ENCODE results near the gene TUT1. TPM values are rescaled to one million over a fixed set of nuclear protein-coding genes. Genes with fewer than 3 reads are reported as not detected.

The TUT1 gene
- total RNA-seq, 1 experiment from 2014 or later: 27.2 TPM

- intact Hi-C loops (cut with micrococcal nuclease; ENCODE audit: unreplicated experiment): loop anchor here (1.0 kb wide), 2 partner anchors 117 to 148 kb away; no protein-coding TSS in a partner anchor
- peak; percentile 73 to 88 for DNase-seq
- H3K4me3 Mint-ChIP-seq (ENCODE audit: unreplicated experiment): peak overlapping the region; percentile 100
- H3K9me3 Mint-ChIP-seq (ENCODE audit: unreplicated experiment): no peaks in the 10 kb centered on the region
- POLR2A ChIA-PET: interaction anchor here (0.6 to 1.5 kb wide), 6 partner anchors 17 to 75 kb away, joined by 3 to 13 read pairs (median 4); partner anchors contain the start of genes EEF1G and TUT1
- H3K9me3 ChIP-seq: no peaks in the 10 kb centered on the region
- peaks cover 66% of the 10 kb centered on the region for H3K36me3 Mint-ChIP-seq (ENCODE audit: insufficient read depth, unreplicated experiment)
- H3K4me3 ChIP-seq (ENCODE audit: low read depth, low read length): peak overlapping the region; percentile 11
- no peaks in the 10 kb centered on the region for H3K27me3 ChIP-seq (replicated peaks; ENCODE audit: control insufficient read depth, insufficient read depth, low read length)
- TF ChIP-seq CTCF (IDR thresholded peaks at IDR 0.05; ENCODE audit: insufficient read depth in 1 of 2, low read depth in 1 of 2, low read length in 1 of 2, severe bottlenecking in 1 of 2, unreplicated experiment in 1 of 2): peak; percentile 97 to 98
- CTCF ChIA-PET: interaction anchor here (0.6 to 4.5 kb wide), 33 partner anchors 11 to 595 kb away, joined by 3 to 79 read pairs (median 5); partner anchors contain the start of genes EEF1G and TUT1
- peaks cover 2% of the 10 kb centered on the region for H3K36me3 ChIP-seq (ENCODE audit: control insufficient read depth, insufficient read depth, low read length)
- peaks cover 40% of the 10 kb centered on the region for H3K4me1 Mint-ChIP-seq (ENCODE audit: low read depth, unreplicated experiment)
- H3K27ac Mint-ChIP-seq (ENCODE audit: unreplicated experiment): peak overlapping the region; percentile 97
- BruUV-seq (replicated peaks): no TSS peak
- peaks cover 58% of the 10 kb centered on the region for H3K4me1 ChIP-seq
- no peaks in the 10 kb centered on the region for H3K27me3 Mint-ChIP-seq (ENCODE audit: insufficient read depth, unreplicated experiment)
Measured at GRCh38 chr11:62542750-62543567, 48.4 kb downstream of the TUT1 start.

- peaks cover 2% of the 10 kb centered on the region for H3K36me3 ChIP-seq (ENCODE audit: control insufficient read depth, insufficient read depth, low read length)
- peaks cover 51% of the 10 kb centered on the region for H3K4me1 ChIP-seq
- Mint-ChIP-seq H3K4me3 (ENCODE audit: unreplicated experiment) (peak overlapping the region; percentile 100), H3K4me1 (ENCODE audit: low read depth, unreplicated experiment) (peaks cover 34% of the 10 kb centered on the region), H3K27ac (ENCODE audit: unreplicated experiment) (peak overlapping the region; percentile 97), H3K36me3 (ENCODE audit: insufficient read depth, unreplicated experiment) (peaks cover 67% of the 10 kb centered on the region), H3K27me3 (ENCODE audit: insufficient read depth, unreplicated experiment) (no peaks in the 10 kb centered on the region), H3K9me3 (ENCODE audit: unreplicated experiment) (no peaks in the 10 kb centered on the region)
- ChIA-PET CTCF (interaction anchor here (0.6 to 4.5 kb wide), 20 partner anchors 11 to 595 kb away, joined by 3 to 79 read pairs (median 13); partner anchors contain the start of gene EEF1G), POLR2A (interaction anchor here (1.0 to 1.5 kb wide), 3 partner anchors 32 to 49 kb away, joined by 3 to 5 read pairs (median 4); partner anchors contain the start of genes EEF1G and TUT1)
- no peaks in the 10 kb centered on the region for H3K27me3 ChIP-seq (replicated peaks; ENCODE audit: control insufficient read depth, insufficient read depth, low read length)
- H3K9me3 ChIP-seq: no peaks in the 10 kb centered on the region
- intact Hi-C loops (cut with micrococcal nuclease; ENCODE audit: unreplicated experiment): loop anchor here (1.0 kb wide), 2 partner anchors 116 to 147 kb away; no protein-coding TSS in a partner anchor
- DNase-seq: no peak
- BruUV-seq (replicated peaks): no TSS peak
- no peak overlapping the region for H3K4me3 ChIP-seq (ENCODE audit: low read depth, low read length)
- TF ChIP-seq CTCF (IDR thresholded peaks at IDR 0.05; ENCODE audit: insufficient read depth in 1 of 2, low read depth in 1 of 2, low read length in 1 of 2, severe bottlenecking in 1 of 2, unreplicated experiment in 1 of 2): no peak
Measured at GRCh38 chr11:62542111-62542745, 49.1 kb downstream of the TUT1 start.

Data from Caco-2 (cell line).